Liver (tissue), 3 donors: ENCODE results near the gene LHX2.

Experiments
- GABPA ChIP-seq, 2 donors: IDR thresholded peaks in 1 of 2; conservative IDR thresholded peaks in 1 of 2; 2 replicates each; pipeline ENCODE4 v1.6.1; 2016; ENCODE audit warnings: antibody characterized with exemption in 2 of 2, mild to moderate bottlenecking in 1 of 2, moderate library complexity in 1 of 2
- RAD21 ChIP-seq, 2 donors: IDR thresholded peaks; 2 replicates each; pipeline ENCODE4 v1.6.1; 2016; ENCODE audit warnings: antibody characterized with exemption in 2 of 2, mild to moderate bottlenecking in 2 of 2
- YY1 ChIP-seq: IDR thresholded peaks from 2 replicates; pipeline ENCODE4 v1.6.1; 2016; ENCODE audit warnings: antibody characterized with exemption, mild to moderate bottlenecking
- TF ChIP-seq, protein P1 (sequence below): fragments of 150-350 bp; IDR thresholded peaks from 2 replicates; pipeline ENCODE4 v1.5.1; 2017; ENCODE audit warnings: improper control_type of control experiment, low read depth, low read length; ENCODE audit not compliant: missing input control
- donor health status: healthy.
- donor health status: healthy.

DNA sequence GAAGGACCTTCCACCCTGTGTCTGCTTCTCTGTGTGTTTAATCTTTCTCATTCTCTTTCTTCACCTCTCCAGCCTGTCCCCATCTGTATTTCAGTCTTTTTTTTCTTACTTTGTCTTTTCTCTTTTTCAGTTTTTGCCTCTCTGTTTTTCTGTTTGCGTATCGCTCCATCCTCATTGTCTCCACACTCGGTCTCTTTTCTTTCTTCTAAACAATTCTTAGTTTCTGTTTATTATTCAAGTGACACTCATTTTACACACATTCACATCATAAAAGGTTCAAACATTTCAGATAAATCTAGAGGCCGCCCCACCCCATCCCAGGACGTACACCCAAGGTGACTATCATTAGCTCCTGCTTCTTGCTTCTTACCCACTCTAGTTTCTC, 9.8 kb downstream of the LHX2 start:
- no peak for TF ChIP-seq GABPA (IDR thresholded peaks at IDR 0.05 in 1 of 2, conservative IDR thresholded peaks at IDR 0.05 in 1 of 2)
- no peak for TF ChIP-seq RAD21 (IDR thresholded peaks at IDR 0.05)
- no peak for TF ChIP-seq YY1
- TF ChIP-seq, protein P1, sequence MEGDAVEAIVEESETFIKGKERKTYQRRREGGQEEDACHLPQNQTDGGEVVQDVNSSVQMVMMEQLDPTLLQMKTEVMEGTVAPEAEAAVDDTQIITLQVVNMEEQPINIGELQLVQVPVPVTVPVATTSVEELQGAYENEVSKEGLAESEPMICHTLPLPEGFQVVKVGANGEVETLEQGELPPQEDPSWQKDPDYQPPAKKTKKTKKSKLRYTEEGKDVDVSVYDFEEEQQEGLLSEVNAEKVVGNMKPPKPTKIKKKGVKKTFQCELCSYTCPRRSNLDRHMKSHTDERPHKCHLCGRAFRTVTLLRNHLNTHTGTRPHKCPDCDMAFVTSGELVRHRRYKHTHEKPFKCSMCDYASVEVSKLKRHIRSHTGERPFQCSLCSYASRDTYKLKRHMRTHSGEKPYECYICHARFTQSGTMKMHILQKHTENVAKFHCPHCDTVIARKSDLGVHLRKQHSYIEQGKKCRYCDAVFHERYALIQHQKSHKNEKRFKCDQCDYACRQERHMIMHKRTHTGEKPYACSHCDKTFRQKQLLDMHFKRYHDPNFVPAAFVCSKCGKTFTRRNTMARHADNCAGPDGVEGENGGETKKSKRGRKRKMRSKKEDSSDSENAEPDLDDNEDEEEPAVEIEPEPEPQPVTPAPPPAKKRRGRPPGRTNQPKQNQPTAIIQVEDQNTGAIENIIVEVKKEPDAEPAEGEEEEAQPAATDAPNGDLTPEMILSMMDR, result no peak
